NCI-H2227 treated with DMSO at 0.1 percent for 48 hours (cell line): Measurements from ENCODE around the gene DHRS7B.
A peak's percentile ranks its signal among the peaks of the same experiment; 100 is the strongest.
"Not testable (repeated sequence)": the region's sequence is repeated elsewhere in the genome, so short reads cannot be mapped to it uniquely, and the experiment has no call there.

Experiments
- DNase-seq: peaks from one replicate; lab custom pipeline; 2025; lab: John Stamatoyannopoulos, UW

The DHRS7B gene

DNA sequence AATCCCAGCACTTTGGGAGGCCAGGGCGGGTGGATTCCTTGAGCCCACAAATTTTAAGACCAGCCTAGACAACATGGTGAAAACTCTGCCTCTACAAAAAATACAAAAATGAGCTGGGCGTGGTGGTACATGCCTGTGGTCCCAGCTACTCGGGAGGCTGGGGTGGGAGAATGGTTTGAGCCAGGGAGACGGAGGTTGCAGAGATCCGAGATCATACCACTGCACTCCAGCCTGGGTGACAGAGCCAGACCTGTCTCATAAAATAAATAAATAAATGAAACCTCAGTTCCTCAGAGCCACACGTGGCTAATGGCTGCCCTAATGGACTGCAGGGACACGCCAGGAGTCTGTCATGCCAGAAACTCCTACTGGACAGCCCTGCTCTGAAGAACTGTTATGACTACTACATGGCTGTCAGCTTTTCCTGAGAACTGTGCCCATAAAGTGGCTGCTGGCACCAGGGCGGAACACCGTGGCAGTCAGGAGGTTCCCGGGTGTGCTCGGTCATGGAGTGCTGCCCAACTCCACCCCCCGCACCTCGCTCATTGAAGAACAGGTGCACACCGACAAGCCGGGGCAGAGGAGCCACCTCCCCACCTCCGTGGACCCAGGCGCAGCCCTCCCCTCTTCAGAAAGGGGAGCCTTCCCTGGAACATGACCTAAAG lies 82.9 kb downstream of the DHRS7B start:
- DNase-seq = no peak

DNA sequence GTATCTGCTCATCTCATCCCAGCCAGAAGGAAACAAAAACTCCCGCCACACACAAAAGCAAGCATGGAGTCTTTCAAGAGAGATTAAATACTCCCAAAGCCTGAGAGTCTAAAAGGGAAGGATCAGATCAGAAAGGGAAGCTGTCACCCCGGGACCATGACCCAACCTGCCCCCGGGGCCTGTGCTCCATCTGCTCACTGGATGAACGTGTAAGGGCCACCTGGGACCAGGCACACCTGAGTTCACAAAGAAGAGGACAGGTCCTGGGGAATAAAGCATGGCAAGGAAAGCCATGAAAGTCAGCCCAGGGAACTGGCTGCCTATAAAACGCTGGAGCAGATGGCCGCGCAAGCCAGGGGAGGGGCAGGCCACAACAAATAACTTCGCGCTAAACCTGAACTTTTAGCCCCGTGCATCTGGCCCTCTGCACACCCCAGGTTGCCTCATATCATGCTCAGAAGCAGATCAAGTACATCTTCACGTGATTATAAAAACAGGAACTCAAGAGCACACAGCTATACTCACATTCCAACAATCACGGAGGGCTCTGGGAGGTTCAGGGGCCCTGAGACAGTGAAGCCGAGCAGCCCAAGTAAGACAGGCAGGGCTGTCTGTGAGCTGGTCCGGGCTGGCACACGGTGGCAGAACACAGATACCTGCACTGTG lies 83.8 kb downstream of the DHRS7B start:
- no peak for DNase-seq

DNA sequence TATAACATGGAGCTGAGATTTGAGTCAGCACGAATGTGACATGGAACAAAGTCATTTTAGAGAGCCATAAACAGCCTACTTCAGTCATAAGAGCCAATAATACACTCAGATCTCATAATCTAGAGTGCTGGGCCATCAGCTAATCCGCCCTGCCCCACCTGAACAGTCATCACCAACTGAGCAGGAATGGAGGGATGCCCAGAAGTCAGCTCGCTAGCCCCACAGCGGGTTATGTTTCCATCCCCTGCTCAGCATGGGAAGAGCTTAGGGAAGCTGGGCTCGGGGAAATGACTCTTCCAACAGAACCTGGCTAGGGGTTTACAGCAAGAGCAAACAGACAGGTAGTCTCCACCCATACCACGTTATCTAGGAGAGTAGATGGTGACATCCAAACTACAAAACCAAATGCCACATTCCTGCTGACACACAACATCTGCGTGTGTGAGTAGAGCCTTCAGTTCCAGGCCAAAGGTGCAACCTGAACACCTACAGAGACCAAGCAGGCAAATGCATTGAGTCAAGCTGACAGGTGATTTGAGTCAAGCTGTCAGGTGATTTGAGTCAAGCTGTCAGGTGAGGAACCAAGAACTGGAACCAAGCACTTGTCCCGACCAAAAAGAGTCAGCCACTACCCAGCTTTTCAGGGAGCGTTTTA lies 85.2 kb downstream of the DHRS7B start:
- DNase-seq = no peak

DNA sequence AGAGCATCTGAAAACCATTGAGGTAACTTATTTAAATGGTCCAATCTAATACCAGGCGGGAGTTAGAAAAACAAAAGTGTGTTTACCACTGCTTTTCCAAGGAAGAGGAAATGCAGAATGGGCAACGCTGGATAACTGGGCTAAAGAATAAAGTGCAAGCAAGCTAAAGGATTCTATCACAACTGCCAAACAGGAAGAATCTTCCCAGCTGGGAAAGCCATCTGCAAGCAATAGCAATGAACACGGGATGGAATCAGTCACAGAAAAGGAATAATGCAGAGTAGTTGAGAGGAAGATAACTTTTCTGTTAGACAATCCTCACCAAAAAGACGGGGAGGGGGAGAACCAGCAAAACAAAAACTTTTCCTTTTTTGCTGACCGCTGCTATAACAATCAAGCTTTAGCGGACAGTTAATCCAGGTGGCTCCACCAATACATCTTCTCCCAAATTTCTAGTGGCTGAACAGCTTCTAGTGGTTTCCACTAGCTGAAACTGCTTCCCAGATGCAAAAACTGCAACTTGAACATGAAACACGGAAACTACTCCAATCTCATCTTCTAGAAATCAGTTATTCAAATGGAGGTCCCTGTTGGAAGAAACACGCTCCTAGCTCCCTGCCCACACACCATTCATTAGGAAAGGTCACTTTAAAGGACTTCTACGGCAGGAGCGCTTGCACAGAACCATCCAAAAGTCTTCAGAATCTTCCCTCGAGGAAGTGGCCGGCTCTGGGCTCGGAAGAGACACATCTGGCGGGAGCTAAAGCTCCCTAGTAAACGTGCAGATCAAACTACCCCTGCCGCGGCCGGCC lies 86.3 kb downstream of the DHRS7B start:
- DNase-seq = no peak

DNA sequence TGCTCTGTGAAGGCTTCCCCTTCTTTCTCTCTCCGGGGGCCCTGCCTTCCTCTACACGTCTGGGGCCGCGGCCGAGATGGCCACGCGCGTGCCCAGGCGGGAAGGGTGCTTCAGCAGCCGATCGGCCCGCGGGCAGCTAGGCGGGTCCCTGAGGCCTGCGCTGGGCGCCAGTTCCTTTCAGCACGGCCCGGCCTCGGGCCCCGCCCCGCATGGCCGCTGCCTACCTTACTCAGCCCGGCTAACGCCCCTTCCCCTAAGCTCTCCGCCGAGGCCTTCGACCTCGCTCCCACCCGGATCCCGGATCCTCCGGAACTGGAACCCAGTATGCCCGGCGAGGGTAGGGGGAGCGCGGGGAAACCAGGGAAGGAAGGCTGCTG lies 86.9 kb downstream of the DHRS7B start:
- DNase-seq = no peak

DNA sequence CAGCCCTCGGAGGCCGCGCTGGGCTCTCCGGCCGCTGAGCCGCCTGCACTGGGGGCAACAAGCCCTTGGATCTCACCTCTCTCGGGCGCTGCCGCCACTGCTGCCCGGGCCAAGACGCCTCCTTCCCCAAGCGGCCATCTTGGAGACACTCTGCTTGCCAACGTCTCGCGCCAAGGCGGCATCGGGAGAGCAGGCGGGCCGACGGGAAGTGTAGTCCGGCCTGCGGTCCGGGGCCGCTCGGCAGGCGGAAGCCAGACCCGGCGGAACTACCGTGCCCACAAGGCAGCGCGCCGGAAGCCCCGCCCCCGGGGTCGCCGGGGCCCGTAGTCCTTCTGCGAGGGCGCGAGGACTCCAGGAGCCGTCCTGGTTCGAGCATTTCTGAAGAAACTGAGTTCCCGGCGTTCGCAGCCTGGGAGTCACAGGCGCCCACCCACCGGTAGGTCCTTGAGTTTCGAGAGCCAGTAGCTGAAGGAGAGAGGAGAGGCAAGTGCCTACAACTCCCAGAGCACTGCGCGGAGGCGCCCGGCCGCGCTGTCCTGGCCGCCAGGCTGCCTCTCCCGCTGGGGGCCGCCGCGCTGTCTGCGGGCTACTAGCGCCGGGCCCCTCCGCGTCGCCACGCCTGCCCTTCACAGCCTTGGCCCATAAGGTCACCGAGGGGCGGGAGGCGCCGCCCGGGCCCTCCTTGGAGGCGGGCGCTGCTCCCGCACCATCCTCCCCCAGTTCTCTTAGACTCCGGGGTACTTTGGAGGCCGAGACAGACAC lies 87.4 kb downstream of the DHRS7B start, which contains the start of gene TMEM11:
TSS of gene TMEM11 (minus strand) at position 147 of the 762 bp plus-strand sequence. CDS start at position 138, 9 bp downstream.
- DNase-seq = peak; percentile 81

DNA sequence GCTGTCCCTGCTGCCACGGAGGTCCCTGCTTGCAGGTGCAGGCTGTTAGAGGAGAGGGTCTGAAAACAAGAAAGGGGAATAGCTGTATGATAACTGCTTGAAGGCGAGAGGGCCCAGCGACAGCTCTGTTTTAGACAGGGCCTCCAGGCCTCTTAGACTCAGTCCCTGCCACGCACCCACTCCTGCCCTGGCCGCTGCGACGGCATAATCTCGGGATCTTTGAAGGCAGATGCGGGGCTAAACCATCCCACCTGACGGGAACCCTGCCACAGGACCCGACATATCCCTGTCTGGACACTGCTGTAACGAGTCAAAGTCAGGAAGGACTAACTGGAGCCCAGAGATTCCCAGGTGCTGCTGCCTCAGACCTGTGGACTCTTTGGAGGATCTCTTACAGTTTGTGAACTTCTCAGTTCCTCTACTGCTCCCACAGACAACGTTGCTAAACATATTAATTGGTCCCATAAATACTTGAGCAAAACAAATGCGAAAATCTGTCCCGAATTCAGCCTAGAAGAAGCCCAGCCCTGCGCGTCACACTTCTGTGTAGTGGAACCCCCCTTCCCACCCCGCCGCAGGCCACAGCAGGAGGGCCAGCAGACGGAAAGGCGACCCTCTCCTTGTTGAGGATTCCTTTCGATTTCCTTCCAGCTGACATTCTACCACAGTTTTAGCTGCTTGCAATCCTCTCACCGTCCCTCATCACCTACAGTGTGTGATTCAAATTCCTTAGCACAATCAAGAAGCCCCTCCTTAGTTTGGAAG lies 88.2 kb downstream of the DHRS7B start:
- DNase-seq = no peak

DNA sequence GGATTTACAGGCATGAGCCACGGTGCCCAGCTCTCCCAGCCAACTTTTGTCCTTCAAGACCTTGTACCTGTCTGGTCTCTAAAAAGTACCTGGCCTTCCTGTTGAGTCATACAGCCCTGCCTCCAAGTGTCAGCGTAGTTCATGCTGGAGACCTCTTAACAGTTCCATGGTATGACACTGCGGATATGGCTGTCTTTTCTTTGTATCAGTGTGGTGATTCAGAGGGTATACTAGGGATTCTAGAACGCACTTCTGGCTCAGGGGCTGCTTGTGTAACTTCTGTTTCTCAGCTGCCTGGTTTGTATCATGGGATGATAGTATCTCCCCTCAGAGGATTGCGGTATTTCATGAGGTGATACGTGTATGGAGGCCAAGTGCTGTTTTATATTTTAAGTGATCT lies 89.2 kb downstream of the DHRS7B start:
- DNase-seq = no peak

DNA sequence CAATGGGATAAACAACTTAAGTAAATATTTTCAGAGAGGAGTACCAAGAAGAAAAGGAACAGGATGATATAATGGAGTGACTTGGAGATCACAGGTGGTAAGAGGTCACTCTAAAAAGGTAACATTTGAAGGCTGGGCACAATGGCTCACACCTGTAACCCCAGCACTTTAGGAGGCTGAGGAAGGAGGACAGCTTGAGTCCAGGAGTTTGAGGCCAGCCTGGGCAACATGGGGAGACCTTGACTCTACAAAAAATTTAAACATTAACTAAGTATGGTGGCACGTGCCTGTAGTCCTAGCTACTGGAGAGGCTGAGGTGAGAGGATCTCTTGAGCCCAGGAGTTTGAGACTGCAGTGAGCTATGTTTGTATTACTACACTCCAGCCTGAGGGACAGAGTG lies 90.6 kb downstream of the DHRS7B start:
- DNase-seq = no peak

DNA sequence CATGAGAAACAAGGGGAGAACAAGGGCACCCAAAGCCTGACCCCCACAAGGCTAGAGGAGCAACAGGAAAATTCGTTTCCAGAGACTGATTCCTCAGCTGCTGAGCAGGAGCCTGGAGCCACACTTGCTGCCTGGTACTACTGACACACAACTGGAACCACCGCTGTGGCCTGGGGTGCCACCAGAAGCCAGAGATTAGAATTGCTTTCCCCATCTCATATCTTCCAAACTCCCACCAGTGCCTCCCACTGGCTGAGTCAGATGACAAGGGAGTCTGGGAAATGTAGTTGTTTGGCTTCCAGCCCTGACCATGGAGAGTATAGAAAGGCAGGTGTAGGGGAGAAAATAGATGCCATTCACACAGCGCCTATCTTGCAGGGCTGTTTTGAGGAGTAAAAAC lies 91.3 kb downstream of the DHRS7B start:
- no peak for DNase-seq

DNA sequence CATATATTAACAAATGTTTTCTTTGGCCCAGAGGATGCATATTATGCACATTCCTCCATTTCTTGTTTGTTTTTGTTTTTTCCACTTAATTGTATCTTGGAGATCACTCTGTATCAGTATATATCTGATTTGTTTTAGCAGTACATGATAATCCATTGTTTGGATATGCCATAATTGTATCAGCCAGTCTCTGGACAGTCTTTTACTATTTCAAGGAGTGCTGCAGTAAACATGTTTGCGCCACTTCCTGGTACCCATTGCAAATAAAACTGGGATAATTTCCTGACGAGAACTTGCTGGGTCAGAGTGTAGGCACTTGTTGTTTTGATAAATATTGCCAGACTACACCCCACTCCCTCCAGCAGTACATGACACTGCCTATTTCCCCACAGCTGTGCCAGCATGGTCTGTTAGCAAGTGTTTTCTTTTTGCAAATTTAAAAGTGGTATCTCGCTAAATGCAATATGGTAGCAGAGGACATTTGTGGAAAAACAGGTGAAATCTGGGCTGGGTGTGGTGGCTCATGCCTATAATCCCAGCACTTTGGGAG lies 92.1 kb downstream of the DHRS7B start:
- no peak for DNase-seq

DNA sequence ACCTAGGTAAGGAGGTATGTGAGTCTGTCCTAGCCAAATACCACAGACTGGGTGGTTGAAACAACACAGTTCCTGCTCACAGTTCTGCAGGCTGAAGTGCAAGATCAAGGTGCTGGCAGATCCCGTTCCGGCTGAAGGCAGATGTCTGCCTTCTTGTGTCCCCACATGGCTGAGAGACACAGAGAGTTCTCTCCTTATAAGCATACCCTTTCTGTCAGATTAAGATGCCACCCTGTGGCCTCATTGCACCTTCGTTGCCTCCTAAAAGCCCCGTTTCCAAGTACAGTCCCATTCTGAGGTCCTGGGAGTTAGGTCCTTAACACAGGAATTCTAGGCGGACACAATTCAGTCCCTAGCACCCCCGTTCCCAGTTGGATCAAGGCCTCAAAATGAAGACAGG lies 96.3 kb downstream of the DHRS7B start:
- DNase-seq = no peak

DNA sequence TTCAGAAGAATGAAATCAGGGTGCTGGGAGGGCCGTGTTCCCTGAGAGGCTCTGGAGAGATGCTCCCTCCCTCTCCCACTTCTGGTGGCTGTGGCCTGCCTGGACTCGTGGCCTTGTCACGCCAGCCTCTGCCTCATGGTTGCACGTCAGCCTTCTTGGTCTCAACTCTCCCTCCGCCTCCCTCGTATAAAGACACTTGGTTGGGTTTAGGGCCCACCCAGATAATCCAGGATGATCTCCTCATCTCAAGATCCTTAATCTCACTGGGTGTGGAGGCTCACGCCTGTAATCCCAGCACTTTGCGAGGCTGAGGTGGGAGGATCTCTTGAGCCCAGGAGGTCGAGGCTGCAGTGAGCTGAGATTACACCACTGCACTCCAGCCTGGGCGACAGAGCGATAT lies 100.5 kb downstream of the DHRS7B start:
- DNase-seq = not testable (repeated sequence)

DNA sequence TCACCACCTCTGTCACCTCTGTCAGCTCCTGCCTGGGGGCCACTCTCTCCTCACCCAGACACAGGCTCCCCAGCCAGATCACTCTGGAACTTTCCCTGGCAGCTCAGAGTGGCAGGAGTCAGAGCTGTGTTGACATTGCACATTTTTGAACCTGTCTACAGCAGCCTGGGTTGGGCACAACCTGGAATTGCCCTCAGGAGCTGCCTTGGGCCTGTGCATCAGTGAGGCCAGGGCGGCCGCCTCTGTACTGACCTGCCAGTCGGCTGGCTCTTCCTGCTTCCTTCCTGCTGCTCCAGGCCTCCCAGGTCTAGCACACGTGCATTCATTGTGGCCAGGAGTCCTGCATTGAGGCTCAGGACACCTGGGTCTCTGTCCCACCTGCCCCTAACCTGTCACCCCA lies 101.3 kb downstream of the DHRS7B start:
- no peak for DNase-seq

DNA sequence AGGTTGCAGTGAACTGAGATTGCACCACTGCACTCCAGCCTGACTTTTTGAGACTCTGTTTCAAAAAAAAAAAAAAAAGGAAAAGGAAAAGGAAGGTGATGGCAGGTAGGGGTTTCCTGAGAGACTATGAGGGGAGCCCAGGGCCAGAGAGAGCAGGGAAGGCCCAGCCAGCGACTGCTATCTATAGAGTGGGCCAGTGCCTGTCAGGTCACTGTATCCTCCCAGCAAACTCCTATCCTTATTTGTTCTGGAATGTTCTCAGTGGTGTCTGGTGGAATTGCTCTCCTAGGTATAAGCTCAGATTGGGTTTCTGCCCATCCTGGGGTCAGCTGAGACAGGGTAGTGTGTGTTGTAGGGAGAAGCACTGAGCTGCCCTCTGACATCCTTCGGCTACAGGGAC lies 102.1 kb downstream of the DHRS7B start:
- DNase-seq = no peak

DNA sequence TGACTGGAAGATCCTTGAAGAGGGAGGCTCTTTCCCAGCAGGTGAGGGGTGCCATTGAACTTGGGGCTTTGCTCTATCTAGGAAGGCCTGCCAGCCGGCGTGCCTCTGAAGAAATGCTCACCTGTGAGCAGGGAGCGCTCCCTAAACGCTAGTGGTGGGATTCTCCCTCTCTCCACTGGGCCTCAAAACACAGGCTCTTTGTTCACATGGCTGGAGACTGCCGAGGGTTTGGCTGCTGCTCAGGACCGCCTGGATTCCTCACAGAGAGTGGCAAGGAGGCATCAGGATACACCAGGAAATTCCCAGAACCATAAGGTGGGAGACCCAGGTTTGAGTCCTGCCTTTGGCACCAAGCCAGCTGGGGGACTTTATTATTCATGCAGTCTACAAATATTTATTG lies 104.8 kb downstream of the DHRS7B start:
- DNase-seq = no peak

DNA sequence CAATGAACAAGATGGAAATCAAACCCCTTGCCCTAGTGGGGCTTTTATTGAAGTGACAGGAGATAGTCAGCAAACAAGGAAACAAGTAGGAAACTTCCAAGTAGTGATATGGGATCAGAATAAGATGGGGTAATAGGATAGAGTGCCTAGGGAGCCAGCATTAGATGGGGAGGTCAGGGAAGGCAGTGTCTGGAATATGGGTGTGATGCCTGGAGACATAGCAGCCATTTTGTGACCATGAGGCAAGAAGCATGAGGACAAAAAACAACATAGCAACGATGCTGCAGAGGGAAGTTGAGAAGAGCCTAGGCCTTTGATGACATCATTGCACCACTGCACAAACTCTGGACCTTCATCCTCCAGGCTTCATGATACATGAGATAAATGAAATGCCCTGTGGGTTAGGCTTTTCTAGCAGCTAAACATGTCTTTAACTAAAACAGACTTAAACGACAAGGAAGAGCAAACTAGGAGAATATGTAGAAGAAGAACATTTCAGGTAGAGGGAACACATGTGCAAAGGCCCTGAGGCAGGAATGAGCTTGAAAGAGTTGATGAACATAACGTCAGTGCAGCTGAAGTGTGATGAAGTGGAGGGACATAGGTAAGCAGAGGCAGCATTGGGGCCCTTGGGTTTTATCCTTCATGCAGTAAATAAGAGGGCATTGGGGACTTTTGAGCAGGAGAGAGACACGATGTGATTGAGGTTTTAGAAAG lies 105.4 kb downstream of the DHRS7B start:
- no peak for DNase-seq

DNA sequence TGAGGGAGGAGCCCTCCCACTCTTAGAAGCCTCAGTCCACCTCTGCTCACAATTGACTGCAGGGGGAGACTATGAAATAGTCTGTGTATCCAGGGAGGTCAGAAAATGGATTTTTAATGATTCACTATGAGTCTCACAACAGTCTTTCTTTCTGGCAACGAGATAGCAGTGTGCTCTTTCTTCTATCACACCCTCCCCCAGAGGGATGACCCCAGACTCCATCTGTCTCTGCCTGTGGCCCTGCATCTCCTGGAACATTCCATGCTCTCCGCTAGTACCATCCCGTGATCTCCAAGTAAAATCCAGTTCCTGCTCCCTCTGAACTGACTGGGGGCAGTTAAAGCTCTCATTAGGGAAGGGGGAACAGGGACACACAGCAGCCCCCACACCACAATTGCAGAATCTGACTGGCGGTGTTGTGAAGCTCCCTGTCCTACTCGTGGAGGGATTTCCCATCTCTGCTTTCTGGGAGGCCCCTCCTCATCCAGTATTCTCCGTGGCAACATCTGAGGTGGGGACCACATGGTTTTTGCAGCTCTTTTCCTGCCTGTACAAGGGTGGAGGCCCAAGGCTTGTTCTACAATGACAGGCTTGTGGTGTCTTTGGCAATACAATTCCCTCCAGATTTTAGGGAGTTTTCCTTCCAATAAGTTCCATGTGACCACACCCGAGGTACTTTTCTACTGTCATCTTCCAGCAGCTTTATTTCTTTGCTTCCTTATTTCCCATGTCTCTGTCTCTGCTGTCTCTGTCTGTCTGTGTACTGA lies 107.0 kb downstream of the DHRS7B start:
- DNase-seq = no peak

DNA sequence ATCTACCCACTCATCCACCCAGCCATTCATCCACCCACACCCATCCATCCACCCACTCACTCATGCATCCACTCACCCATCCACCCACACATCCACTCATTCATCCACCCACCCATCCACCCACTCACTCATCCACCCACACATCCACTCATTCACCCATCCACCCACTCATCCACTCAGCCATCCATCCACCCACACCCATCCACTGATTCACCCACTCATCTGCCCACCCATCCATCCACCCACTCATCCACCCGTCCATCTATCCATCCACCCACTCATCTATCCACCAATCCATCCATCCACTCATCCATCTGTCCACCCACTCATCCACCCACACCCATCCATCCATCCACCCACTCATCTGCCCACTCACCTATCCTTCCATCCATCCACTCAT lies 109.2 kb downstream of the DHRS7B start:
- DNase-seq = no peak
